ENCODE measurements around the gene REG3A.

GRCh38 chr2:79179036-79179435 is 19.5 kb upstream of the REG3A start:
- TF ChIP-seq POLR2A (IDR thresholded peaks at IDR 0.05) (no peak), CTCF (IDR thresholded peaks at IDR 0.05) (no peak)

Measured in right lobe of liver (tissue), 4 donors.